B cell (primary cell): ENCODE results near the gene CERS1.

Source experiments
- EZH2 ChIP-seq: IDR thresholded peaks from 2 replicates; pipeline ENCODE4 v1.6.1; 2012; ENCODE audit warnings: borderline replicate concordance, low read depth, mild to moderate bottlenecking, moderate library complexity, low read length; ENCODE audit not compliant: insufficient read depth, poor library complexity, severe bottlenecking
- TF ChIP-seq, protein P1 (sequence below): fragments of 200-600 bp; IDR thresholded peaks from one replicate; pipeline ENCODE4 v1.8.0; 2022; ENCODE audit warnings: antibody characterized with exemption, mild to moderate bottlenecking

- TF ChIP-seq, protein P1, sequence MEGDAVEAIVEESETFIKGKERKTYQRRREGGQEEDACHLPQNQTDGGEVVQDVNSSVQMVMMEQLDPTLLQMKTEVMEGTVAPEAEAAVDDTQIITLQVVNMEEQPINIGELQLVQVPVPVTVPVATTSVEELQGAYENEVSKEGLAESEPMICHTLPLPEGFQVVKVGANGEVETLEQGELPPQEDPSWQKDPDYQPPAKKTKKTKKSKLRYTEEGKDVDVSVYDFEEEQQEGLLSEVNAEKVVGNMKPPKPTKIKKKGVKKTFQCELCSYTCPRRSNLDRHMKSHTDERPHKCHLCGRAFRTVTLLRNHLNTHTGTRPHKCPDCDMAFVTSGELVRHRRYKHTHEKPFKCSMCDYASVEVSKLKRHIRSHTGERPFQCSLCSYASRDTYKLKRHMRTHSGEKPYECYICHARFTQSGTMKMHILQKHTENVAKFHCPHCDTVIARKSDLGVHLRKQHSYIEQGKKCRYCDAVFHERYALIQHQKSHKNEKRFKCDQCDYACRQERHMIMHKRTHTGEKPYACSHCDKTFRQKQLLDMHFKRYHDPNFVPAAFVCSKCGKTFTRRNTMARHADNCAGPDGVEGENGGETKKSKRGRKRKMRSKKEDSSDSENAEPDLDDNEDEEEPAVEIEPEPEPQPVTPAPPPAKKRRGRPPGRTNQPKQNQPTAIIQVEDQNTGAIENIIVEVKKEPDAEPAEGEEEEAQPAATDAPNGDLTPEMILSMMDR = peak; percentile 54
- no peak for TF ChIP-seq EZH2
Observed at GRCh38 chr19:18847549-18848463, 48.2 kb downstream of the CERS1 start.
